ENCODE results near the gene SLC31A1.

The SLC31A1 gene

GRCh38 chr9:113306566-113306965 is 85.2 kb downstream of the SLC31A1 start:
- no peak for DNase-seq (ENCODE audit: low spot score)
- TF ChIP-seq CTCF (conservative IDR thresholded peaks at IDR 0.05; ENCODE audit: low read depth): no peak
- CTCF ChIA-PET: no interaction called here
- H3K27ac ChIP-seq: no peak overlapping the region
- POLR2A ChIA-PET (ENCODE audit: low non-redundant PET): no interaction called here

GRCh38 chr9:113307396-113307975 is 86.1 kb downstream of the SLC31A1 start:
- no peak for DNase-seq (ENCODE audit: low spot score)
- TF ChIP-seq CTCF (conservative IDR thresholded peaks at IDR 0.05; ENCODE audit: low read depth): no peak
- ChIA-PET POLR2A (ENCODE audit: low non-redundant PET) (no interaction called here), CTCF (interaction anchor here (0.6 to 1.1 kb wide), 4 partner anchors 10 to 348 kb away, joined by 3 to 4 read pairs (median 4); no protein-coding TSS in a partner anchor)
- no peak overlapping the region for H3K27ac ChIP-seq

GRCh38 chr9:113309204-113309813 is 88.0 kb downstream of the SLC31A1 start:
- ChIA-PET POLR2A (ENCODE audit: low non-redundant PET) (interaction anchor here (0.6 kb wide), 1 partner anchor 62 kb away, joined by 4 read pairs; no protein-coding TSS in a partner anchor), CTCF (interaction anchor here (0.6 to 1.1 kb wide), 4 partner anchors 9 to 447 kb away, joined by 3 to 6 read pairs (median 3); no protein-coding TSS in a partner anchor)
- no peak overlapping the region for H3K27ac ChIP-seq
- peak; percentile 95 for TF ChIP-seq CTCF (conservative IDR thresholded peaks at IDR 0.05; ENCODE audit: low read depth)
- DNase-seq (ENCODE audit: low spot score): peak; percentile 68

GRCh38 chr9:113310538-113310937 is 89.2 kb downstream of the SLC31A1 start:
- no peak for DNase-seq (ENCODE audit: low spot score)
- ChIA-PET CTCF (interaction anchor here (0.7 to 1.0 kb wide), 2 partner anchors 91 to 717 kb away, joined by 3 to 5 read pairs; no protein-coding TSS in a partner anchor), POLR2A (ENCODE audit: low non-redundant PET) (no interaction called here)
- no peak overlapping the region for H3K27ac ChIP-seq
- TF ChIP-seq CTCF (conservative IDR thresholded peaks at IDR 0.05; ENCODE audit: low read depth): no peak

- H3K27ac ChIP-seq: no peak overlapping the region
- ChIA-PET CTCF (interaction anchor here (0.5 to 0.6 kb wide), 3 partner anchors 15 to 1890 kb away, joined by 3 to 5 read pairs (median 3); no protein-coding TSS in a partner anchor), POLR2A (ENCODE audit: low non-redundant PET) (no interaction called here)
- TF ChIP-seq CTCF (conservative IDR thresholded peaks at IDR 0.05; ENCODE audit: low read depth): no peak
- no peak for DNase-seq (ENCODE audit: low spot score)
Measured at GRCh38 chr9:113311961-113312360, 90.6 kb downstream of the SLC31A1 start.

GRCh38 chr9:113313261-113313660 is 91.9 kb downstream of the SLC31A1 start:
- no peak overlapping the region for H3K27ac ChIP-seq
- ChIA-PET CTCF (no interaction called here), POLR2A (ENCODE audit: low non-redundant PET) (no interaction called here)
- TF ChIP-seq CTCF (conservative IDR thresholded peaks at IDR 0.05; ENCODE audit: low read depth): no peak
- DNase-seq (ENCODE audit: low spot score): no peak
